GM23338 (cell line): ENCODE data around the gene DGKD. TPM values are rescaled to one million over a fixed set of nuclear protein-coding genes. Genes with fewer than 3 reads are reported as not detected.

Experiments used
- ATAC-seq: fragments of 200-7000 bp; cut with Tn5 transposase; 3 replicates; pipeline ENCODE4 v1.9.1; 2020
- DNase-seq: peaks from one replicate; pipeline ENCODE4 v3.0.0-alpha.2; 2015; ENCODE audit warnings: low spot score
- H2AFZ ChIP-seq: fragments of 200-600 bp; sonication (generic); 2 replicates; pipeline ENCODE4 v1.8.0; 2016; ENCODE audit warnings: antibody characterized with exemption, mild to moderate bottlenecking, moderate library complexity
- H3F3A ChIP-seq: fragments of 200-600 bp; sonication (generic); replicated peaks from 2 replicates; pipeline ENCODE4 v1.8.0; 2017; ENCODE audit warnings: antibody characterized with exemption, mixed run types, low read depth
- H3K27ac ChIP-seq: fragments of 200-600 bp; sonication (generic); 2 replicates; pipeline ENCODE4 v1.6.1; 2016; ENCODE audit warnings: low read depth
- H3K27me3 ChIP-seq: fragments of 200-600 bp; sonication (generic); 2 replicates; pipeline ENCODE4 v1.8.0; 2016; ENCODE audit warnings: mild to moderate bottlenecking, mixed run types, moderate library complexity; ENCODE audit not compliant: insufficient read depth
- H3K36me3 ChIP-seq: fragments of 200-600 bp; sonication (generic); 2 replicates; pipeline ENCODE4 v1.8.0; 2016; ENCODE audit warnings: mild to moderate bottlenecking; ENCODE audit not compliant: insufficient read depth
- H3K4me1 ChIP-seq: fragments of 200-600 bp; sonication (generic); 2 replicates; pipeline ENCODE4 v1.8.0; 2016; ENCODE audit warnings: mild to moderate bottlenecking, moderate library complexity; ENCODE audit not compliant: insufficient read depth
- H3K4me2 ChIP-seq: fragments of 200-600 bp; sonication (generic); 2 replicates; pipeline ENCODE4 v1.7.1; 2017; ENCODE audit warnings: mixed run types
- H3K4me3 ChIP-seq: fragments of 200-600 bp; sonication (generic); 2 replicates; pipeline ENCODE4 v1.6.1; 2016; ENCODE audit warnings: mixed run types
- H3K79me2 ChIP-seq: fragments of 200-600 bp; sonication (generic); replicated peaks from 2 replicates; pipeline ENCODE4 v1.8.0; 2017; ENCODE audit warnings: mild to moderate bottlenecking; ENCODE audit not compliant: insufficient read depth
- H3K9me2 ChIP-seq: fragments of 200-600 bp; sonication (generic); 2 replicates; pipeline ENCODE4 v1.8.0; 2017; ENCODE audit not compliant: insufficient read depth
- H4K20me1 ChIP-seq: fragments of 200-600 bp; sonication (generic); replicated peaks from 2 replicates; pipeline ENCODE4 v1.8.0; 2017; ENCODE audit warnings: mild to moderate bottlenecking; ENCODE audit not compliant: insufficient read depth
- H3K27ac Mint-ChIP-seq: 2 replicates; pipeline ENCODE4 v1.8.0; 2020; ENCODE audit warnings: inconsistent platforms, mild to moderate bottlenecking, moderate library complexity, mixed read lengths
- H3K27me3 Mint-ChIP-seq: 3 replicates; pipeline ENCODE4 v1.8.0; 2022; ENCODE audit warnings: low read depth, mild to moderate bottlenecking, moderate library complexity, mixed read lengths, inconsistent platforms; ENCODE audit not compliant: insufficient read depth, poor library complexity
- H3K36me3 Mint-ChIP-seq: 3 replicates; pipeline ENCODE4 v1.8.0; 2021; ENCODE audit warnings: low read depth, mild to moderate bottlenecking, inconsistent platforms, moderate library complexity, mixed read lengths
- H3K4me1 Mint-ChIP-seq: 3 replicates; pipeline ENCODE4 v1.8.0; 2020; ENCODE audit warnings: mild to moderate bottlenecking, inconsistent platforms, mixed read lengths
- H3K4me3 Mint-ChIP-seq: 3 replicates; pipeline ENCODE4 v1.8.0; 2021; ENCODE audit warnings: moderate library complexity, mild to moderate bottlenecking, inconsistent platforms, mixed read lengths
- H3K9me3 Mint-ChIP-seq: 3 replicates; pipeline ENCODE4 v1.8.0; 2020; ENCODE audit warnings: moderate library complexity, mild to moderate bottlenecking, inconsistent platforms, mixed read lengths
- CREB1 ChIP-seq: fragments of 250-450 bp; sonication (Bioruptor Pico); IDR thresholded peaks from 2 replicates; pipeline ENCODE4 v1.5.0; 2020; ENCODE audit warnings: low read depth, mild to moderate bottlenecking, moderate library complexity
- ETS1 ChIP-seq: IDR thresholded peaks from 2 replicates; pipeline ENCODE4 v1.6.1; 2016; ENCODE audit warnings: antibody characterized with exemption
- EZH2 ChIP-seq: fragments of 200-600 bp; sonication (generic); IDR thresholded peaks from one replicate; pipeline ENCODE4 v1.8.0; 2017; ENCODE audit warnings: antibody characterized with exemption, mild to moderate bottlenecking, low read depth; ENCODE audit not compliant: unreplicated experiment
- EZH2phosphoT487 ChIP-seq: fragments of 200-600 bp; sonication (generic); IDR thresholded peaks from one replicate; pipeline ENCODE4 v1.8.1; 2018; ENCODE audit warnings: antibody characterized with exemption; ENCODE audit not compliant: unreplicated experiment
- JUNB ChIP-seq: IDR thresholded peaks from one replicate; pipeline ENCODE4 v1.6.1; 2016; ENCODE audit warnings: antibody characterized with exemption; ENCODE audit not compliant: unreplicated experiment
- NANOG ChIP-seq: IDR thresholded peaks from 2 replicates; pipeline ENCODE4 v1.6.1; 2016; ENCODE audit warnings: antibody characterized with exemption, borderline replicate concordance
- POLR2AphosphoS5 ChIP-seq: IDR thresholded peaks from 2 replicates; pipeline ENCODE4 v1.6.1; 2016; ENCODE audit warnings: antibody characterized with exemption, low read depth
- REST ChIP-seq: IDR thresholded peaks from one replicate; pipeline ENCODE4 v1.6.1; 2018; ENCODE audit warnings: antibody characterized with exemption; ENCODE audit not compliant: unreplicated experiment
- STAT1 ChIP-seq: IDR thresholded peaks from one replicate; pipeline ENCODE4 v1.6.1; 2016; ENCODE audit warnings: antibody characterized with exemption; ENCODE audit not compliant: unreplicated experiment
- ZNF114 ChIP-seq: fragments of 250-450 bp; sonication (Bioruptor Pico); IDR thresholded peaks from 2 replicates; pipeline ENCODE4 v1.5.0; 2020; ENCODE audit warnings: mild to moderate bottlenecking, moderate library complexity
- ZNF331 ChIP-seq: fragments of 250-450 bp; sonication (Bioruptor Pico); IDR thresholded peaks from 2 replicates; pipeline ENCODE4 v1.5.0; 2020; ENCODE audit warnings: low read depth, mild to moderate bottlenecking, moderate library complexity
- polyA plus RNA-seq: library from polyadenylated mRNA; unstranded; fragments of >200 nt; fragmentation: Nextera tagmentation; extraction: Ambion mirVana; gene quantifications from 2 replicates; pipeline ENCODE4 v1.2.1, GENCODE V29; 2016
- total RNA-seq: library from RNA; depleted of rRNA; stranded (reverse); fragments of >200 nt; shearing (Covaris generic); gene quantifications from 2 replicates; pipeline ENCODE4 v1.2.3, GENCODE V29; 2014
- TF ChIP-seq, protein P1 (sequence below): fragments of 250-450 bp; sonication (Bioruptor Pico); IDR thresholded peaks from 2 replicates; pipeline ENCODE4 v1.5.0; 2020; ENCODE audit warnings: mild to moderate bottlenecking, moderate library complexity
- TF ChIP-seq, protein P2 (sequence below), 2 experiments: fragments of 200-600 bp in 1 of 2; sonication (generic) in 1 of 2; conservative IDR thresholded peaks; 2 replicates each; pipeline versions ENCODE4 v1.5.1 to v1.6.1; 2016 to 2017; ENCODE audit warnings: antibody characterized with exemption in 2 of 2, low read depth in 2 of 2, mild to moderate bottlenecking in 2 of 2, moderate library complexity in 1 of 2

Gene DGKD
- total and polyA plus RNA-seq, 2 experiments from 2014 or later: 11.1 to 23.4 TPM

- Histone ChIP-seq H3K4me1 (no peaks in the 10 kb centered on the region), H3K27me3 (no peaks in the 10 kb centered on the region), H3K4me3 (no peak overlapping the region), H3K4me2 (no peak overlapping the region), H3K27ac (no peak overlapping the region), H3F3A (no peaks in the 10 kb centered on the region), H3K79me2 (no peaks in the 10 kb centered on the region), H2AFZ (no peak overlapping the region), H3K9me2 (peaks cover 2% of the 10 kb centered on the region; the same call in 1 of the 2 replicates), H3K36me3 (no peaks in the 10 kb centered on the region), H4K20me1 (no peaks in the 10 kb centered on the region)
- H3K9me3 Mint-ChIP-seq: no peaks in the 10 kb centered on the region; the same call in 2 of the 3 replicates
- TF ChIP-seq ZNF331 (CRISPR knock-in tag): no peak
- no peak for TF ChIP-seq EZH2phosphoT487
- TF ChIP-seq, protein P1, sequence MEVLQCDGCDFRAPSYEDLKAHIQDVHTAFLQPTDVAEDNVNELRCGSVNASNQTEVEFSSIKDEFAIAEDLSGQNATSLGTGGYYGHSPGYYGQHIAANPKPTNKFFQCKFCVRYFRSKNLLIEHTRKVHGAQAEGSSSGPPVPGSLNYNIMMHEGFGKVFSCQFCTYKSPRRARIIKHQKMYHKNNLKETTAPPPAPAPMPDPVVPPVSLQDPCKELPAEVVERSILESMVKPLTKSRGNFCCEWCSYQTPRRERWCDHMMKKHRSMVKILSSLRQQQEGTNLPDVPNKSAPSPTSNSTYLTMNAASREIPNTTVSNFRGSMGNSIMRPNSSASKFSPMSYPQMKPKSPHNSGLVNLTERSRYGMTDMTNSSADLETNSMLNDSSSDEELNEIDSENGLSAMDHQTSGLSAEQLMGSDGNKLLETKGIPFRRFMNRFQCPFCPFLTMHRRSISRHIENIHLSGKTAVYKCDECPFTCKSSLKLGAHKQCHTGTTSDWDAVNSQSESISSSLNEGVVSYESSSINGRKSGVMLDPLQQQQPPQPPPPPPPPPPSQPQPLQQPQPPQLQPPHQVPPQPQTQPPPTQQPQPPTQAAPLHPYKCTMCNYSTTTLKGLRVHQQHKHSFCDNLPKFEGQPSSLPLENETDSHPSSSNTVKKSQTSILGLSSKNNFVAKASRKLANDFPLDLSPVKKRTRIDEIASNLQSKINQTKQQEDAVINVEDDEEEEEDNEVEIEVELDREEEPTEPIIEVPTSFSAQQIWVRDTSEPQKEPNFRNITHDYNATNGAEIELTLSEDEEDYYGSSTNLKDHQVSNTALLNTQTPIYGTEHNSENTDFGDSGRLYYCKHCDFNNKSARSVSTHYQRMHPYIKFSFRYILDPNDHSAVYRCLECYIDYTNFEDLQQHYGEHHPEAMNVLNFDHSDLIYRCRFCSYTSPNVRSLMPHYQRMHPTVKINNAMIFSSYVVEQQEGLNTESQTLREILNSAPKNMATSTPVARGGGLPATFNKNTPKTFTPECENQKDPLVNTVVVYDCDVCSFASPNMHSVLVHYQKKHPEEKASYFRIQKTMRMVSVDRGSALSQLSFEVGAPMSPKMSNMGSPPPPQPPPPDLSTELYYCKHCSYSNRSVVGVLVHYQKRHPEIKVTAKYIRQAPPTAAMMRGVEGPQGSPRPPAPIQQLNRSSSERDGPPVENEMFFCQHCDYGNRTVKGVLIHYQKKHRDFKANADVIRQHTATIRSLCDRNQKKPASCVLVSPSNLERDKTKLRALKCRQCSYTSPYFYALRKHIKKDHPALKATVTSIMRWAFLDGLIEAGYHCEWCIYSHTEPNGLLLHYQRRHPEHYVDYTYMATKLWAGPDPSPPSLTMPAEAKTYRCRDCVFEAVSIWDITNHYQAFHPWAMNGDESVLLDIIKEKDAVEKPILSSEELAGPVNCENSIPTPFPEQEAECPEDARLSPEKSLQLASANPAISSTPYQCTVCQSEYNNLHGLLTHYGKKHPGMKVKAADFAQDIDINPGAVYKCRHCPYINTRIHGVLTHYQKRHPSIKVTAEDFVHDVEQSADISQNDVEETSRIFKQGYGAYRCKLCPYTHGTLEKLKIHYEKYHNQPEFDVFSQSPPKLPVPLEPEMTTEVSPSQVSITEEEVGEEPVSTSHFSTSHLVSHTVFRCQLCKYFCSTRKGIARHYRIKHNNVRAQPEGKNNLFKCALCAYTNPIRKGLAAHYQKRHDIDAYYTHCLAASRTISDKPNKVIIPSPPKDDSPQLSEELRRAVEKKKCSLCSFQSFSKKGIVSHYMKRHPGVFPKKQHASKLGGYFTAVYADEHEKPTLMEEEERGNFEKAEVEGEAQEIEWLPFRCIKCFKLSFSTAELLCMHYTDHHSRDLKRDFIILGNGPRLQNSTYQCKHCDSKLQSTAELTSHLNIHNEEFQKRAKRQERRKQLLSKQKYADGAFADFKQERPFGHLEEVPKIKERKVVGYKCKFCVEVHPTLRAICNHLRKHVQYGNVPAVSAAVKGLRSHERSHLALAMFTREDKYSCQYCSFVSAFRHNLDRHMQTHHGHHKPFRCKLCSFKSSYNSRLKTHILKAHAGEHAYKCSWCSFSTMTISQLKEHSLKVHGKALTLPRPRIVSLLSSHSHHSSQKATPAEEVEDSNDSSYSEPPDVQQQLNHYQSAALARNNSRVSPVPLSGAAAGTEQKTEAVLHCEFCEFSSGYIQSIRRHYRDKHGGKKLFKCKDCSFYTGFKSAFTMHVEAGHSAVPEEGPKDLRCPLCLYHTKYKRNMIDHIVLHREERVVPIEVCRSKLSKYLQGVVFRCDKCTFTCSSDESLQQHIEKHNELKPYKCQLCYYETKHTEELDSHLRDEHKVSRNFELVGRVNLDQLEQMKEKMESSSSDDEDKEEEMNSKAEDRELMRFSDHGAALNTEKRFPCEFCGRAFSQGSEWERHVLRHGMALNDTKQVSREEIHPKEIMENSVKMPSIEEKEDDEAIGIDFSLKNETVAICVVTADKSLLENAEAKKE (CRISPR knock-in tag): no peak
- TF ChIP-seq REST: no peak
- no peak for TF ChIP-seq CREB1 (CRISPR knock-in tag)
- no peak for TF ChIP-seq STAT1
- TF ChIP-seq EZH2: no peak
- TF ChIP-seq ETS1: no peak
- TF ChIP-seq POLR2AphosphoS5: no peak
- TF ChIP-seq, protein P2, sequence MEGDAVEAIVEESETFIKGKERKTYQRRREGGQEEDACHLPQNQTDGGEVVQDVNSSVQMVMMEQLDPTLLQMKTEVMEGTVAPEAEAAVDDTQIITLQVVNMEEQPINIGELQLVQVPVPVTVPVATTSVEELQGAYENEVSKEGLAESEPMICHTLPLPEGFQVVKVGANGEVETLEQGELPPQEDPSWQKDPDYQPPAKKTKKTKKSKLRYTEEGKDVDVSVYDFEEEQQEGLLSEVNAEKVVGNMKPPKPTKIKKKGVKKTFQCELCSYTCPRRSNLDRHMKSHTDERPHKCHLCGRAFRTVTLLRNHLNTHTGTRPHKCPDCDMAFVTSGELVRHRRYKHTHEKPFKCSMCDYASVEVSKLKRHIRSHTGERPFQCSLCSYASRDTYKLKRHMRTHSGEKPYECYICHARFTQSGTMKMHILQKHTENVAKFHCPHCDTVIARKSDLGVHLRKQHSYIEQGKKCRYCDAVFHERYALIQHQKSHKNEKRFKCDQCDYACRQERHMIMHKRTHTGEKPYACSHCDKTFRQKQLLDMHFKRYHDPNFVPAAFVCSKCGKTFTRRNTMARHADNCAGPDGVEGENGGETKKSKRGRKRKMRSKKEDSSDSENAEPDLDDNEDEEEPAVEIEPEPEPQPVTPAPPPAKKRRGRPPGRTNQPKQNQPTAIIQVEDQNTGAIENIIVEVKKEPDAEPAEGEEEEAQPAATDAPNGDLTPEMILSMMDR (conservative IDR thresholded peaks at IDR 0.05; ENCODE audit: low read depth in 2 of 2): no peak
- TF ChIP-seq JUNB: no peak
- TF ChIP-seq ZNF114 (CRISPR knock-in tag): no peak
- no peak for TF ChIP-seq NANOG
- ATAC-seq (no peak), DNase-seq (no peak)
- no peaks in the 10 kb centered on the region for H3K36me3 Mint-ChIP-seq
- no peak overlapping the region for H3K4me3 Mint-ChIP-seq
- H3K27me3 Mint-ChIP-seq: peaks cover 6% of the 10 kb centered on the region
- H3K27ac Mint-ChIP-seq: no peak overlapping the region
- peaks cover 3% of the 10 kb centered on the region; the same call in 2 of the 3 replicates for H3K4me1 Mint-ChIP-seq
Observed at GRCh38 chr2:233338812-233339368, 15.4 kb upstream of the DGKD start.
